Spleen (tissue), 7 donors: ENCODE results near the gene METTL6.
"Not testable (repeated sequence)": the region's sequence is repeated elsewhere in the genome, so short reads cannot be mapped to it uniquely, and the experiment has no call there.

Source experiments
- POLR2A ChIP-seq, 3 donors: fragments of 450-650 bp; IDR thresholded peaks; one replicate each; pipeline ENCODE4 v1.5.1; 2017; ENCODE audit warnings: antibody characterized with exemption in 3 of 3, mild to moderate bottlenecking in 1 of 3
- POLR2AphosphoS5 ChIP-seq, 3 donors: sonication (generic); formaldehyde crosslinking; IDR thresholded peaks; one replicate each; pipeline ENCODE4 v1.5.1; 2017; ENCODE audit warnings: antibody characterized with exemption in 3 of 3
- TF ChIP-seq, protein P1 (sequence below), 11 experiments: fragments of 200-600 bp in 7 of 11; fragments of 450-650 bp in 4 of 11; sonication (generic) in 4 of 11; IDR thresholded peaks in 8 of 11; conservative IDR thresholded peaks in 3 of 11; 1 replicate in 7 of 11; 2 replicates in 4 of 11; pipeline versions ENCODE4 v1.4.0 to v1.8.0; 2016 to 2021; ENCODE audit warnings: antibody characterized with exemption in 11 of 11, inconsistent platforms in 4 of 11, mild to moderate bottlenecking in 1 of 11
- donor health status: DM: no; HTN: no; CAD: no; lungs with moderate emphysema.
- donor health status: DM: no; HTN: no; CAD: no.
- donor health status: DM: no; HTN: no; CAD: no.

DNA sequence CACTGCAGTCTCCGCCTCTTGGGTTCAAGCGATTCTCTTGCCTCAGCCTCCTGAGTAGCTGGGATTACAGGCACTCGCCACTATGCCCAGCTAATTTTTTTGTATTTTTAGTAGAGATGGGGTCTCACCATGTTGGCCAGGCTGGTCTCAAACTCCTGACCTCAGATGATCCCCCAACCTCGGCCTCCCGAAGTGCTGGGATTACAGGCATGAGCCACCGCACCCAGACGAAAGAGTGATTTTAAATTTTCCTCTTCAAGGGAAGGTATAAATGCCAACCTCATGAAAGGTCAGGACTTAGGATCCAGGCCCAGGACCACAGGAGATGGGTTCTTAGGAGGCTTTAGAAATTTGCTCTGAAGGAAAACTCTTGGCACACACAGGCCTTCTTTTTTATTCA, 16.4 kb downstream of the METTL6 start:
- TF ChIP-seq POLR2A, POLR2AphosphoS5 (IDR thresholded peaks at IDR 0.05): not testable (repeated sequence)
- TF ChIP-seq, protein P1, sequence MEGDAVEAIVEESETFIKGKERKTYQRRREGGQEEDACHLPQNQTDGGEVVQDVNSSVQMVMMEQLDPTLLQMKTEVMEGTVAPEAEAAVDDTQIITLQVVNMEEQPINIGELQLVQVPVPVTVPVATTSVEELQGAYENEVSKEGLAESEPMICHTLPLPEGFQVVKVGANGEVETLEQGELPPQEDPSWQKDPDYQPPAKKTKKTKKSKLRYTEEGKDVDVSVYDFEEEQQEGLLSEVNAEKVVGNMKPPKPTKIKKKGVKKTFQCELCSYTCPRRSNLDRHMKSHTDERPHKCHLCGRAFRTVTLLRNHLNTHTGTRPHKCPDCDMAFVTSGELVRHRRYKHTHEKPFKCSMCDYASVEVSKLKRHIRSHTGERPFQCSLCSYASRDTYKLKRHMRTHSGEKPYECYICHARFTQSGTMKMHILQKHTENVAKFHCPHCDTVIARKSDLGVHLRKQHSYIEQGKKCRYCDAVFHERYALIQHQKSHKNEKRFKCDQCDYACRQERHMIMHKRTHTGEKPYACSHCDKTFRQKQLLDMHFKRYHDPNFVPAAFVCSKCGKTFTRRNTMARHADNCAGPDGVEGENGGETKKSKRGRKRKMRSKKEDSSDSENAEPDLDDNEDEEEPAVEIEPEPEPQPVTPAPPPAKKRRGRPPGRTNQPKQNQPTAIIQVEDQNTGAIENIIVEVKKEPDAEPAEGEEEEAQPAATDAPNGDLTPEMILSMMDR (IDR thresholded peaks at IDR 0.05 in 8 of 11, conservative IDR thresholded peaks at IDR 0.05 in 3 of 11) = not testable (repeated sequence)
